Measurements from ENCODE around the gene RPE65.
"Not testable (repeated sequence)": the region's sequence is repeated elsewhere in the genome, so short reads cannot be mapped to it uniquely, and the experiment has no call there.

RPE65 gene

GRCh38 chr1:68453060-68453670 is 3.4 kb upstream of the RPE65 start:
- DNase-seq (ENCODE audit: low read depth) = no peak

GRCh38 chr1:68448365-68448764 is 1.4 kb downstream of the RPE65 start:
- no peak for DNase-seq (ENCODE audit: low read depth)

- DNase-seq (ENCODE audit: low read depth) = no peak
Observed at GRCh38 chr1:68445709-68446108, 4.0 kb downstream of the RPE65 start.

- no peak for DNase-seq (ENCODE audit: low read depth)
Observed at GRCh38 chr1:68442822-68443556, 6.8 kb downstream of the RPE65 start.

GRCh38 chr1:68442006-68442405 is 7.7 kb downstream of the RPE65 start:
- DNase-seq (ENCODE audit: low read depth) = no peak

GRCh38 chr1:68438310-68438709 is 11.4 kb downstream of the RPE65 start:
- DNase-seq (ENCODE audit: low read depth) = no peak

- DNase-seq (ENCODE audit: low read depth) = no peak
Observed at GRCh38 chr1:68433395-68433794, 16.4 kb downstream of the RPE65 start.

GRCh38 chr1:68431076-68431475 is 18.7 kb downstream of the RPE65 start:
- DNase-seq (ENCODE audit: low read depth) = no peak

- no peak for DNase-seq (ENCODE audit: low read depth)
Observed at GRCh38 chr1:68429233-68429808, 20.4 kb downstream of the RPE65 start.

- DNase-seq (ENCODE audit: low read depth) = no peak
Observed at GRCh38 chr1:68426594-68426993, 23.2 kb downstream of the RPE65 start.

- no peak for DNase-seq (ENCODE audit: low read depth)
Observed at GRCh38 chr1:68421350-68421749, 28.4 kb downstream of the RPE65 start.

- DNase-seq (ENCODE audit: low read depth) = no peak
Observed at GRCh38 chr1:68409426-68409825, 40.3 kb downstream of the RPE65 start.

- no peak for DNase-seq (ENCODE audit: low read depth)
Observed at GRCh38 chr1:68401506-68401905, 48.2 kb downstream of the RPE65 start.

- DNase-seq (ENCODE audit: low read depth) = not testable (repeated sequence)
Observed at GRCh38 chr1:68395575-68395974, 54.2 kb downstream of the RPE65 start.

GRCh38 chr1:68392474-68392873 is 57.3 kb downstream of the RPE65 start:
- not testable (repeated sequence) for DNase-seq (ENCODE audit: low read depth)

- DNase-seq (ENCODE audit: low read depth) = not testable (repeated sequence)
Observed at GRCh38 chr1:68385798-68386524, 63.8 kb downstream of the RPE65 start.

GRCh38 chr1:68384872-68385411 is 64.8 kb downstream of the RPE65 start:
- DNase-seq (ENCODE audit: low read depth) = no peak

- DNase-seq (ENCODE audit: low read depth) = no peak
Observed at GRCh38 chr1:68384321-68384813, 65.4 kb downstream of the RPE65 start.

GRCh38 chr1:68383092-68383491 is 66.7 kb downstream of the RPE65 start:
- DNase-seq (ENCODE audit: low read depth) = no peak

- no peak for DNase-seq (ENCODE audit: low read depth)
Observed at GRCh38 chr1:68379085-68379478, 70.7 kb downstream of the RPE65 start.
